GM18867 (cell line): ENCODE data around the gene IL36RN.

Experiments used
- ATAC-seq: cut with Tn5 transposase; IDR thresholded peaks from one replicate; pipeline ENCODE4 v1.9.1; 2021; ENCODE audit warnings: mild to moderate bottlenecking, moderate library complexity; ENCODE audit not compliant: unreplicated experiment

Gene IL36RN

GRCh38 chr2:113046465-113046864 lies 12.5 kb upstream of the IL36RN start:
- no peak for ATAC-seq

- ATAC-seq: no peak
Measured at GRCh38 chr2:113050921-113051895, 7.8 kb upstream of the IL36RN start.

GRCh38 chr2:113052396-113052917 lies 6.5 kb upstream of the IL36RN start, which contains the start of gene IL36B:
Gene IL36B (minus strand): TSS chr2:113052867.
- ATAC-seq: no peak

GRCh38 chr2:113053666-113054065 lies 5.3 kb upstream of the IL36RN start:
- ATAC-seq: no peak

GRCh38 chr2:113054066-113054465 lies 4.9 kb upstream of the IL36RN start:
- no peak for ATAC-seq

GRCh38 chr2:113056521-113056920 lies 2.5 kb upstream of the IL36RN start:
- no peak for ATAC-seq

- no peak for ATAC-seq
Measured at GRCh38 chr2:113057117-113057516, 1.9 kb upstream of the IL36RN start.

GRCh38 chr2:113058411-113058994 lies 495 bp upstream of the IL36RN start:
- no peak for ATAC-seq

- no peak for ATAC-seq
Measured at GRCh38 chr2:113060396-113060795, 1.4 kb downstream of the IL36RN start.

GRCh38 chr2:113060796-113061195 lies 1.8 kb downstream of the IL36RN start:
- no peak for ATAC-seq

GRCh38 chr2:113061241-113061640 lies 2.2 kb downstream of the IL36RN start:
- ATAC-seq: no peak

- no peak for ATAC-seq
Measured at GRCh38 chr2:113061896-113062770, 3.1 kb downstream of the IL36RN start.

GRCh38 chr2:113064281-113064680 lies 5.3 kb downstream of the IL36RN start:
- ATAC-seq: no peak

GRCh38 chr2:113064898-113065297 lies 5.9 kb downstream of the IL36RN start:
- ATAC-seq: no peak

GRCh38 chr2:113067681-113068080 lies 8.7 kb downstream of the IL36RN start, which contains the start of gene IL1F10:
Gene IL1F10 (plus strand): TSS chr2:113067970. CDS start chr2:113072739, 4,769 bp downstream.
- no peak for ATAC-seq

GRCh38 chr2:113068249-113068648 lies 9.3 kb downstream of the IL36RN start:
- no peak for ATAC-seq

- ATAC-seq: no peak
Measured at GRCh38 chr2:113068706-113069485, 9.9 kb downstream of the IL36RN start.

GRCh38 chr2:113069676-113070605 lies 10.9 kb downstream of the IL36RN start:
- no peak for ATAC-seq

GRCh38 chr2:113070606-113070975 lies 11.6 kb downstream of the IL36RN start:
- ATAC-seq: no peak
